ENCODE measurements around the gene MAPK14. TPM values are rescaled to one million over a fixed set of nuclear protein-coding genes. Genes with fewer than 3 reads are reported as not detected.

MAPK14 gene
- total and polyA plus RNA-seq, 7 donors, result 30.8 to 91.1 (median 61.9) TPM

- TF ChIP-seq EP300 (IDR thresholded peaks at IDR 0.05) (no peak), POLR2A (IDR thresholded peaks at IDR 0.05) (no peak), CTCF (IDR thresholded peaks at IDR 0.05) (no peak), POLR2AphosphoS5 (IDR thresholded peaks at IDR 0.05) (no peak)
- no peak for DNase-seq
- Histone ChIP-seq H3K9me3 (no peaks in the 10 kb centered on the region), H3K4me1 (peaks cover 0 to 71% (median 61%) of the 10 kb centered on the region in 4 donors), H3K27ac (no peak overlapping the region), H3K4me3 (no peak overlapping the region), H3K27me3 (no peaks in the 10 kb centered on the region), H3K36me3 (peaks cover 0 to 15% (median 3%) of the 10 kb centered on the region in 4 donors)
- 31 to 63% methylated on average over 3 of the region's 3 CpGs for WGBS, 2 donors
- intact Hi-C loops (cut with DNase I), result no loop called here
Observed at GRCh38 chr6:36064770-36065396, 37.3 kb downstream of the MAPK14 start.

GRCh38 chr6:36065916-36066315, 38.3 kb downstream of the MAPK14 start:
- Histone ChIP-seq H3K27me3 (no peaks in the 10 kb centered on the region), H3K4me3 (no peak overlapping the region), H3K27ac (no peak overlapping the region), H3K4me1 (peaks cover 0 to 78% (median 59%) of the 10 kb centered on the region in 4 donors), H3K36me3 (peaks cover 0 to 6% (median 0%) of the 10 kb centered on the region in 4 donors), H3K9me3 (no peaks in the 10 kb centered on the region)
- TF ChIP-seq EP300 (IDR thresholded peaks at IDR 0.05) (no peak), POLR2A (IDR thresholded peaks at IDR 0.05) (no peak), POLR2AphosphoS5 (IDR thresholded peaks at IDR 0.05) (no peak), CTCF (IDR thresholded peaks at IDR 0.05) (no peak)
- intact Hi-C loops (cut with DNase I), result no loop called here
- no peak for DNase-seq

- DNase-seq, result no peak
- intact Hi-C loops (cut with DNase I), result no loop called here
- no peaks in the 10 kb centered on the region for H3K9me3 ChIP-seq
- peaks cover 0 to 6% (median 0%) of the 10 kb centered on the region in 4 donors for H3K36me3 ChIP-seq
- peaks cover 0 to 70% (median 54%) of the 10 kb centered on the region in 4 donors for H3K4me1 ChIP-seq
- no peaks in the 10 kb centered on the region for H3K27me3 ChIP-seq
- H3K27ac ChIP-seq, result no peak overlapping the region
- WGBS, 2 donors, result 82 to 96% methylated on average over 2 of the region's 2 CpGs
- H3K4me3 ChIP-seq, result no peak overlapping the region
- TF ChIP-seq POLR2A (IDR thresholded peaks at IDR 0.05) (no peak), CTCF (IDR thresholded peaks at IDR 0.05) (no peak), POLR2AphosphoS5 (IDR thresholded peaks at IDR 0.05) (no peak), EP300 (IDR thresholded peaks at IDR 0.05) (no peak)
Observed at GRCh38 chr6:36066817-36067216, 39.2 kb downstream of the MAPK14 start.

- Histone ChIP-seq H3K27me3 (no peaks in the 10 kb centered on the region), H3K4me3 (no peak overlapping the region), H3K36me3 (no peaks in the 10 kb centered on the region), H3K9me3 (no peaks in the 10 kb centered on the region), H3K27ac (no peak overlapping the region), H3K4me1 (peaks cover 0 to 69% (median 52%) of the 10 kb centered on the region in 4 donors)
- intact Hi-C loops (cut with DNase I), result no loop called here
- TF ChIP-seq POLR2AphosphoS5 (IDR thresholded peaks at IDR 0.05), result no peak
- no peak for TF ChIP-seq EP300 (IDR thresholded peaks at IDR 0.05)
- no peak for TF ChIP-seq POLR2A (IDR thresholded peaks at IDR 0.05)
- no peak for TF ChIP-seq CTCF (IDR thresholded peaks at IDR 0.05)
- WGBS, 2 donors, result 49 to 81% methylated on average over 3 of the region's 3 CpGs
- no peak for DNase-seq
Observed at GRCh38 chr6:36067374-36068011, 39.9 kb downstream of the MAPK14 start.
